CD4-positive, alpha-beta T cell treated with Interleukin-15 for 4 hours (primary cell): ENCODE measurements around the gene GFM1.

Experiments used
- DNase-seq: peaks from one replicate; pipeline ENCODE4 v3.0.0-alpha.2; 2020; ENCODE audit warnings: low spot score

The GFM1 gene

GRCh38 chr3:158644345-158644908 is at the start of gene GFM1:
TSS of gene GFM1 (plus strand) at chr3:158644527. CDS start at chr3:158644635, 108 bp downstream.
- peak; percentile 92 for DNase-seq

- no peak for DNase-seq
Measured at GRCh38 chr3:158600787-158601186, 43.5 kb upstream of the GFM1 start.

GRCh38 chr3:158602227-158602626 is 42.1 kb upstream of the GFM1 start:
- DNase-seq, result no peak

DNA sequence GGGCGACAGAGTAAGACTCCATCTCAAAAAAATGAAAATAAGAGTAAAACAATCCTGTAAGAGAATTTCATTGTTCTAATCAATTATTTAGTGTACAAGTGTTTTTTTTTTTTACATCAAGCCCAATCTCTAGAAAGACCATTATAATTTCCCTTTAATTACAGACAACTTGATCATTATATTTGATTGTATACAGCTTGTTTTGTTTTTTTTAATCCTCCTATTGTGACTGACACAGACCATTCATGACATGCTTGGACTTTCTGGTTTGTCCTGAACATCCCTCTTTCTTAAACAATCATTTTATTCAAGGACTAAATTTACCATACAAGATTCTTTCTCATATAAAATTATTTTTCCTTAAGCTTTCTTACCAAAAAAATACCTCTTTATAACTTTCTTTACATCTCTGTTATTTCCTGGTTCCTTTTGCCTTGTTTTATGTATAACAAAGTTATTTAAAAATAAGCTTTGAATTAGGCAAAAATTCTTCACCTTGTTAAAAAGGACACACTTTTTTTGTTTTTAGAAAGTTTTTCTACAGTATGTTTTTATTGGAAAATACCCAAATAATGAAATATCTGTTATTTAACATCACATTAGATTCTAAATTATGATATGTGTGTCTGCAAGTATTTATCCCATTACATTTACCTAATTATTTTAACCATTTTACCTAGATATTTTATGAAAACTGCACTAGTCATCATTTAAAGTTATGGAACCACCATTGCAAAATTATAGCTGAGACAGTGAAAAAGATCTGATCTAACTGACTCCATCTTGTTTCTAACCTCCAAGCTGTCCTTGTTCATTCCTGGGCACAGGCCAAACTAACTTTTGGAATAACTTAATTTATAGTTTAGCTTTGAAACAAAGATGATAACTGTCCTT is 26.1 kb upstream of the GFM1 start:
- no peak for DNase-seq

GRCh38 chr3:158625881-158626280 is 18.4 kb upstream of the GFM1 start:
- DNase-seq, result no peak

- no peak for DNase-seq
Measured at GRCh38 chr3:158631981-158632380, 12.3 kb upstream of the GFM1 start.

DNA sequence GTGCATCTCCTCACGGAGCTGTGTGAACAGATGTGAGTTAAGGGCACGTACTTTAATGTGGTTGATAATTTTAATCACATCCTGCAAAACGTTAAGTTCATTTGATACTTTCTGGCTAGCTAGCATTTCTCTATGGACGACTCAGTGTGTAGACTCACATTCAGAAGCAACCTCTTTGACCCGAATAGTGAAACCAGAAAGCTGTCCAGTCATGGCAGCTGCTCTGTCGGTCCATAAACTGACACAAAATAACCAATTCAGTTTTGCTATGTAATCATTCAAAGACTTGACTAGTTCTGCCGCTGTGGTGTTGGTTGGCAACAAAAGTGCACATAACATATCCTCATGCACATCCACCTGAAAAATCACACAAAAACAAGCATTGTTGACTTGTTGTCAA is 3.7 kb upstream of the GFM1 start:
- DNase-seq, result no peak

DNA sequence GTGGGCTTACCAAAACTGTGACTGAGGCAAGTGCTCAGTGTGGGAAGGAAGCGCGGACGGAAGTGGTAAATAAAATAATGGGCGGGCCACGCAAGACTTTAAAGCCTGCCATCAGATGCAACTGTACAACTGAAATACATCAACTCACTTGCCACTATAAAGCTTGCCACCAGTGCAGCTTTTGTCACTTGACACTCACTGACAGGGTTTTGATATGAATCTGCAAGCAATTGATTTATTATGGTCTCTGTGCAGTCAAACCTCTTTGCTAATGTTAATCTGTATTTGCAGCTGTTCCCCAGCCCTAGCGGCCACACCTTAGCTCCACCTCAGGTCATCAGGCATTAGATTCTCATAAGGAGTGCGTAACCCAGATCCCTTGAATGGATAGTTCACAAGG is 2.3 kb upstream of the GFM1 start:
- peak; percentile 19 for DNase-seq

GRCh38 chr3:158642474-158643210 is 1.7 kb upstream of the GFM1 start:
- DNase-seq, result no peak

- DNase-seq, result no peak
Measured at GRCh38 chr3:158649791-158650190, 5.5 kb downstream of the GFM1 start.

DNA sequence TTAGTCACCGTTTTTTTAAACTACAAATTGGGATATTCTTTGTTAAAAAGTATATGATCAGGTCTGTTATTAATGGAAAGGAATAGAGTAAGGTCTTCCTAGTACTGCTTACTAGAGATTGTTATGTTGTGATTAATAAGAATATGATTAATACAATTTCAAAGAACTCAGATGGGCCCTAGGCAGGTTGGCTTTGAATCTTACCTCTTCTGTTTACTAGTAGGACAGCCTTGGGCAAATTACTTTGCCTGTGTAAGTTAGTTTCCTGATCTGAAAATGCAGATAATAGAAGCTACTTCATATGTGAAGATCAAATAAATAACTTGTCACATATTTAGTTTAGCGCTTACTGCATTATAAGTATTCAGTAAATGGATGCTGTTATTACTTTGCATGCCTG is 6.9 kb downstream of the GFM1 start:
- DNase-seq, result no peak

DNA sequence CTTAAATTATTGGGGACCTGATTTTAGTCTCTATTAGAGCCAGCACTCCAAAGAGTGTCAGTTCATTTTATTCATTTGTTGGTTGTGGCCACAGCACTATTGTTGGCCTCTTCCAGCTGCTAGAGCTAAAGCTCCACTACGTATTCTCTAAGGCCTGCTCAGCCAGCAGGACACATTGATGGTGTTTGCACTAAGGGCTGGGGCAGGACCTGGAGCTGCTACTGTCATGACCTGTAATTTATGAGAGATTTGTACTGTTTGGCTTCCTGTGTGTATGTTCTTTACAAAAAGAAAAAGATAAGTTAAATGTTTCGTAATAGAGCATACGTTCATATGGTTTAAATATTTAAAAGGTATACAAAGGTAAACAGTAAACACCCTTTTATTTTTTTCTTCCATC is 8.1 kb downstream of the GFM1 start:
- no peak for DNase-seq

DNA sequence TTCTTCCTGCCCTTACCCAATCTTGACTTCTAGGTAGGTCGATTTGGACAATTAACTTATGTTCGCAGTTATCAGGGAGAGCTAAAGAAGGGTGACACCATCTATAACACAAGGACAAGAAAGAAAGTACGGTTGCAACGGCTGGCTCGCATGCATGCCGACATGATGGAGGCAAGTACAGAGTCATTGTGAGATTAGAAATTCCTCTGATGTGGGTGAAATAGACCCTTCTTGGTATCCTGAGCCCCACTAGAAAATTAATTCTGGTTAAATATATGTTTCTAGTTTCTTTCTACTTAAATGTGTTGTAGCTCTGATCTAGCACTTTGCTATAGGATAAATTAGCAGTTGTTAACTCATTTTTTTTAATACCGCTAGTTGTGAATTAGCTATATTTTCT is 14.6 kb downstream of the GFM1 start:
- DNase-seq, result no peak

DNA sequence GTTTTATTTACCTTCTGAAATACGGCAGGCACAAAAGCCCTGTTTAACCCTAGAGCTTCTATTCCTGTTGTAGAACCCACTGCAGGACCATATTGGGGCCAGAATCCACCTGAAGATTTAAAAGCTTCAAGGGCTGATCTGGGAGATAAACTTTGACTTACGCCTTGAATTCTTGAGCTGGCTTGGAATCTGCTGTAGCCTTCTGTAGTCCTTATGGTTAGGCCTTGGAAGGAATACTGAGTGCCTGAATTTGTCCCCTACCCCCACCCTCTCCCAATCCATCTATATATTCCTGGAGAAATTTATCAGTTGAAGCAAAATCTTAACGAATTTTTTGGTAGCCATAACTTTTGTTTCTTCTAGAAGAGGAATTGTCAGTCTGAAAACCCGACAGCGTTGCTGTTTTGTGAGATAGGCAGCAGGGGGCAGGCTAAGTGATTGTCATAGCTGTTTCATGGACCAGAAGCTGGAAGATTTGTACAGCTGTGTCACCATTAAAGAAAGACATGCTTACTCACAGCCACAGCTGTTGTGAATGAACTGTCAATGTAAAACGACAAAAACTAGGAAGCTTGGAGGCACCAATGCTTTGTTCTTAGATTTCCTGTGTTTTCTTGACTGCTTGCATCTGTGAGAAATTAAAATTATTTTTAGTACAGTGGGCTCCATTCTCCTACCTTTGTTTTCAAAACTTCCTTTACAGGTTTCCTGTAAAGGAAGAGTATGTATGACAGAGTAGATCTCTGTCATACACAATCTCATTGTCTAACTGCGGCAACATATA is 15.3 kb downstream of the GFM1 start:
- peak; percentile 60 for DNase-seq

GRCh38 chr3:158660711-158661110 is 16.4 kb downstream of the GFM1 start:
- no peak for DNase-seq

DNA sequence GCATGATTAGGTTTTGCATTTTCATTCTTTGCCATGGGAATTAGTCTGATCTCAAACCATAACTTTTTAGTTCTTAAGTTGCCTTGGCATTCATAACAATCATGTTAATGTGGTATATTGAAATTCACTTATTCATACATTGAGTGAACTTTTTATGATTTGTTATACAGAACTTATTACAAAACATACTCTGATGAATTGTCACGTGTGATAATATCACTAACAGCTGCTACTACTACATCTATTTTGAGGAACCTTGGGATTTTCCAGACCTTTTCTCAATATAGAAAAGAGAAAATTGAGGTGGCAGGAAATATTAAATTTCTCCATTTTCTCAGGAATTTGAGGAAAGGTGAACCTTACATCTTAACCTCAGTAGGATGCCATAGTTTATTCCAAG is 18.9 kb downstream of the GFM1 start:
- DNase-seq, result no peak

DNA sequence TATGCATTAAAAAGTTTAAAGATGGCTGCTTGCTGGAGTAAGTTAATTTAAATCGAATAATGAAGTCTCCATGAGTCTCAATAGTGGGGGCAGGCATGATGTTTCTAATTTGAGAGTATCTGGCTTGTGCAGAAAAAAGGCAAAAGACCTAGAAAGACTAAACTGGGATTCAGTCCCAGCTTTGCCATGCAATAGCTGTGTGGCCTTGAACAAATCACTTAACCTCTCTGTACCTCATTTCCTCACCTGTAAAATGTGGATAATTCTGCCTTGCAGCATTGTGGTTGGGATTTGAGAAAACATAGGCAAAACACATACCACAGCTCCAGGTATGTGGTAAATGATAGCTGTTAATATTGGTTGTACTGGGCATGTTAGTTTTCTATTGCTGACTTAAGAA is 19.5 kb downstream of the GFM1 start:
- DNase-seq, result no peak

- no peak for DNase-seq
Measured at GRCh38 chr3:158666416-158666815, 22.1 kb downstream of the GFM1 start.

DNA sequence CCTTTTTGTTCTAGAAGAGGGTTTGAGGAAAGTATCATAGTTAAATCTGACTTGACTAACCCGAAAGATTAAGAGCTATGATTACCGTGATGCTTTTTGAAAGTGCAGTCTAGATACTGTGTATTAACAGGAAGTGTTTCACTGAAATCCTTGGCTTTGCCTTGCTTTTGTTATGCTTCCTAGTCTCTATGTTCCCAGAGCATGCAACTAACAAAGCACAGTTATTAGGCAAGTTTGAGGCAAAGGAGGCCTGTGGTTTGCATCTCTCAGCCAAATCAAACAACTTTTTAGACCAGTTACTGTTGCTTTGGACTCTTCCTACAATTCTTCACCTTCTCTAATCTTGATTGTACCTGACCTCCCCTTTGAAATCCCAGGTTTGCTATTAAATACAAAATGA is 24.2 kb downstream of the GFM1 start:
- DNase-seq, result no peak

DNA sequence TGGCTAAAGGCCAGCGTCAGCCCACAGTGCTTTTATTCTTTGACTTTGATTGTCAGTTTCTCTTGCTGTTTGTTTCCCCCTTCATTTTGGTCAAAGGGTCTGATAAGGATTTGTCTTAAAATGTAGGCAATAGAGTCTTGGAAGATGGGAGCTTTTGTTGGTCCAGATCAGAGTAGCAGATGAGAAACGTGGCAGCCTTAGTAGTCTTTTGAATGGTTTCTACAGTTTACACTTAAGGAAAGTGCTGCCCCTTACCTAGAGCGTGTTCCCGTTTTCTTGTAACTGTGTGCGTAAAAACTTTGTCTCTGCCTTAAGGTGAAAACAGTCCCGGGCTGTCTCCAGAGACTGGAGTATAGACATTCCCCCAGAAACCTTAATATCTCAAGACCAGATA is 27.5 kb downstream of the GFM1 start:
- no peak for DNase-seq

- DNase-seq, result peak; percentile 79
Measured at GRCh38 chr3:158672215-158673176, 28.2 kb downstream of the GFM1 start, which contains the start of gene LXN. TSS of gene LXN (minus strand) at chr3:158672648. CDS start at chr3:158672478, 170 bp downstream.
